MM.1S (cell line): ENCODE data around the gene TTC7B.

Experiments
- DNase-seq: peaks from one replicate; pipeline ENCODE4 v3.0.0-alpha.2; 2015
- H2AFZ ChIP-seq: fragments of 300-600 bp; sonication (generic); 2 replicates; pipeline ENCODE4 v1.6.0; 2016; ENCODE audit warnings: antibody characterized with exemption, low read length
- H3F3A ChIP-seq: fragments of 300-600 bp; sonication (generic); 2 replicates; pipeline ENCODE4 v1.6.1; 2016; ENCODE audit warnings: mild to moderate bottlenecking, antibody characterized with exemption, low read length, moderate library complexity, mixed read lengths; ENCODE audit not compliant: insufficient read depth
- H3K27ac ChIP-seq: fragments of 300-600 bp; sonication (generic); 2 replicates; pipeline ENCODE4 v1.5.1; 2016; ENCODE audit warnings: mild to moderate bottlenecking, low read length
- H3K27me3 ChIP-seq: fragments of 300-600 bp; sonication (generic); replicated peaks from 2 replicates; pipeline ENCODE4 v1.6.0; 2016; ENCODE audit warnings: low read length; ENCODE audit not compliant: insufficient read depth
- H3K36me3 ChIP-seq: fragments of 300-600 bp; sonication (generic); replicated peaks from 2 replicates; pipeline ENCODE4 v1.6.1; 2016; ENCODE audit warnings: mild to moderate bottlenecking, low read length, mixed read lengths; ENCODE audit not compliant: insufficient read depth
- H3K4me1 ChIP-seq: fragments of 300-600 bp; sonication (generic); 2 replicates; pipeline ENCODE4 v1.6.1; 2016; ENCODE audit warnings: low read length, mixed read lengths
- H3K4me2 ChIP-seq: fragments of 300-600 bp; sonication (generic); 2 replicates; pipeline ENCODE4 v1.6.0; 2016; ENCODE audit warnings: low read depth, low read length
- H3K4me3 ChIP-seq: fragments of 300-600 bp; sonication (generic); 2 replicates; pipeline ENCODE4 v1.5.1; 2016; ENCODE audit warnings: low read length, mixed read lengths
- H3K79me2 ChIP-seq: fragments of 300-600 bp; sonication (generic); 2 replicates; pipeline ENCODE4 v1.6.1; 2016; ENCODE audit warnings: mixed run types, low read length, mixed read lengths
- H3K9ac ChIP-seq: fragments of 300-600 bp; sonication (generic); 2 replicates; pipeline ENCODE4 v1.6.1; 2016; ENCODE audit warnings: low read length, mixed read lengths
- H3K9me2 ChIP-seq: fragments of 300-600 bp; sonication (generic); replicated peaks from 2 replicates; pipeline ENCODE4 v1.6.1; 2016; ENCODE audit warnings: mild to moderate bottlenecking, low read length, mixed read lengths; ENCODE audit not compliant: insufficient read depth
- H3K9me3 ChIP-seq: fragments of 300-600 bp; sonication (generic); replicated peaks from 2 replicates; pipeline ENCODE4 v1.6.1; 2016; ENCODE audit warnings: mild to moderate bottlenecking, low read length, mixed read lengths; ENCODE audit not compliant: insufficient read depth
- H4K20me1 ChIP-seq: fragments of 300-600 bp; sonication (generic); 2 replicates; pipeline ENCODE4 v1.6.1; 2016; ENCODE audit warnings: mild to moderate bottlenecking, low read length, moderate library complexity, mixed read lengths; ENCODE audit not compliant: insufficient read depth
- EZH2 ChIP-seq: fragments of 300-600 bp; sonication (generic); optimal IDR thresholded peaks from 2 replicates; pipeline ENCODE3; 2017; ENCODE audit warnings: low read depth, mild to moderate bottlenecking, antibody characterized with exemption, low read length, mixed read lengths
- EZH2phosphoT487 ChIP-seq: fragments of 300-600 bp; sonication (generic); IDR thresholded peaks from 2 replicates; pipeline ENCODE4 v1.6.1; 2018; ENCODE audit warnings: antibody characterized with exemption, low read length
- TF ChIP-seq, protein P1 (sequence below): fragments of 300-600 bp; sonication (generic); IDR thresholded peaks from 2 replicates; pipeline ENCODE4 v1.5.1; 2016; ENCODE audit warnings: antibody characterized with exemption, low read length, mixed read lengths

TTC7B gene

GRCh38 chr14:90570461-90570860 is 245.8 kb downstream of the TTC7B start:
- no peak overlapping the region for H2AFZ ChIP-seq
- H3K27ac ChIP-seq: no peak overlapping the region
- no peaks in the 10 kb centered on the region for H4K20me1 ChIP-seq
- no peaks in the 10 kb centered on the region for H3K27me3 ChIP-seq
- H3K9me3 ChIP-seq: no peaks in the 10 kb centered on the region
- H3K36me3 ChIP-seq: no peaks in the 10 kb centered on the region
- no peaks in the 10 kb centered on the region for H3F3A ChIP-seq
- H3K9ac ChIP-seq: no peak overlapping the region
- no peaks in the 10 kb centered on the region for H3K9me2 ChIP-seq
- no peak overlapping the region for H3K4me3 ChIP-seq
- no peak overlapping the region for H3K4me2 ChIP-seq
- no peak for TF ChIP-seq EZH2
- TF ChIP-seq, protein P1, sequence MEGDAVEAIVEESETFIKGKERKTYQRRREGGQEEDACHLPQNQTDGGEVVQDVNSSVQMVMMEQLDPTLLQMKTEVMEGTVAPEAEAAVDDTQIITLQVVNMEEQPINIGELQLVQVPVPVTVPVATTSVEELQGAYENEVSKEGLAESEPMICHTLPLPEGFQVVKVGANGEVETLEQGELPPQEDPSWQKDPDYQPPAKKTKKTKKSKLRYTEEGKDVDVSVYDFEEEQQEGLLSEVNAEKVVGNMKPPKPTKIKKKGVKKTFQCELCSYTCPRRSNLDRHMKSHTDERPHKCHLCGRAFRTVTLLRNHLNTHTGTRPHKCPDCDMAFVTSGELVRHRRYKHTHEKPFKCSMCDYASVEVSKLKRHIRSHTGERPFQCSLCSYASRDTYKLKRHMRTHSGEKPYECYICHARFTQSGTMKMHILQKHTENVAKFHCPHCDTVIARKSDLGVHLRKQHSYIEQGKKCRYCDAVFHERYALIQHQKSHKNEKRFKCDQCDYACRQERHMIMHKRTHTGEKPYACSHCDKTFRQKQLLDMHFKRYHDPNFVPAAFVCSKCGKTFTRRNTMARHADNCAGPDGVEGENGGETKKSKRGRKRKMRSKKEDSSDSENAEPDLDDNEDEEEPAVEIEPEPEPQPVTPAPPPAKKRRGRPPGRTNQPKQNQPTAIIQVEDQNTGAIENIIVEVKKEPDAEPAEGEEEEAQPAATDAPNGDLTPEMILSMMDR: no peak
- no peak for TF ChIP-seq EZH2phosphoT487
- no peaks in the 10 kb centered on the region for H3K4me1 ChIP-seq
- no peaks in the 10 kb centered on the region for H3K79me2 ChIP-seq
- no peak for DNase-seq

DNA sequence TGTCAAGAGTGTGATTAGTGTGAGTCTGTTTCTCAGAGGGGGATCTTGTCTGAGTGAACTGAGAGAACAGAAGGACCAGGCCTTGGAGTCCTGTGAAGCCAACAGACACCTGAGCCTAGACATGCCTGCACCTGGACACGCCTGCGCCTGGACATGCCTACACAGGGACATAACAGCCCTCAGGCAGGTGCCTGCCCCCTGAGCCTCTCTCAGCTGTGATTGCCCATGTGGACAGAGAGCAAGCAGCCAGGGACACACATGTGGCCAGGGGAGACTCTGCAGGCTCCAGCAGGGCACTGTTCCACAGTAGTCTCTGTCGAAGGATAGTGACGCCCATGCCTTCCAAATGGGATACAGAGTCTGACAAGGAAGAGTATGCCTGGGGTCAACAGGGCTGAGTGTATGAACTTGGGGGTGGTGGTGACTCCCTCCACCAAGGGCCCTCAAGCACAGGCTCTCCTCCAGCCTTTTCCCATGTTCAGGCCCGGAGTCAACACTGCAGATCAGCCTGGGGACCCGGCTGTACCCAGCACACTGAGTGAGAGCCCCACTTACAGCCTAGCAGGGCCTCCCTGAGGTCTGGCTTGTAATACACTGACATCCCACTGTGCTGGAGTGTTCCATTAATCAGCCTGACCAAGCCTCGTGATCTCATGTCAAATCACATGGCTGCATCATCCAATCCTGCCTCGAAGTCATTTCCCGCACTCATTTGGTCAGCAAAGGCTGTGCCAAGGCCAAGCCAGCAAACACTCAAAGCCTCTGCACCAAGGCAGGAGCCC is 246.4 kb downstream of the TTC7B start:
- Histone ChIP-seq H3K27me3 (no peaks in the 10 kb centered on the region), H4K20me1 (no peaks in the 10 kb centered on the region), H3K9ac (no peak overlapping the region), H3K79me2 (no peaks in the 10 kb centered on the region), H3K4me3 (no peak overlapping the region), H3K9me3 (no peaks in the 10 kb centered on the region), H3K27ac (no peak overlapping the region), H3F3A (no peaks in the 10 kb centered on the region), H3K36me3 (no peaks in the 10 kb centered on the region), H3K4me1 (no peaks in the 10 kb centered on the region), H3K4me2 (no peak overlapping the region), H2AFZ (no peak overlapping the region), H3K9me2 (no peaks in the 10 kb centered on the region)
- TF ChIP-seq, protein P1: no peak
- TF ChIP-seq EZH2phosphoT487: no peak
- no peak for TF ChIP-seq EZH2
- no peak for DNase-seq

GRCh38 chr14:90569201-90569600 is 247.0 kb downstream of the TTC7B start:
- no peaks in the 10 kb centered on the region for H3K79me2 ChIP-seq
- H3K9me2 ChIP-seq: no peaks in the 10 kb centered on the region
- H3K4me2 ChIP-seq: no peak overlapping the region
- no peaks in the 10 kb centered on the region for H3F3A ChIP-seq
- H3K27ac ChIP-seq: no peak overlapping the region
- no peaks in the 10 kb centered on the region for H3K9me3 ChIP-seq
- H3K36me3 ChIP-seq: no peaks in the 10 kb centered on the region
- no peak overlapping the region for H3K4me3 ChIP-seq
- DNase-seq: no peak
- no peaks in the 10 kb centered on the region for H3K4me1 ChIP-seq
- H3K9ac ChIP-seq: no peak overlapping the region
- H4K20me1 ChIP-seq: no peaks in the 10 kb centered on the region
- H3K27me3 ChIP-seq: no peaks in the 10 kb centered on the region
- TF ChIP-seq, protein P1: no peak
- TF ChIP-seq EZH2 (no peak), EZH2phosphoT487 (no peak)
- H2AFZ ChIP-seq: no peak overlapping the region
